OCI-LY1 (cell line): ENCODE data around the gene COA1.

Source experiments
- CTCF ChIP-seq: fragments of 200-600 bp; sonication (generic), shearing (Covaris generic); IDR thresholded peaks from 2 replicates; pipeline ENCODE4 v1.5.1; 2017; ENCODE audit warnings: mild to moderate bottlenecking, antibody characterized with exemption, low read length, moderate library complexity, mixed read lengths
- EZH2 ChIP-seq: fragments of 200-600 bp; sonication (generic), shearing (Covaris generic); IDR thresholded peaks from 2 replicates; pipeline ENCODE4 v1.8.0; 2017; ENCODE audit warnings: borderline replicate concordance, mixed run types, mild to moderate bottlenecking, antibody characterized with exemption, low read length, moderate library complexity, mixed read lengths

GRCh38 chr7:43648473-43649406, 80.6 kb downstream of the COA1 start:
- TF ChIP-seq CTCF (no peak), EZH2 (no peak)
